Measurements from ENCODE around the gene ANKIB1. TPM values are rescaled to one million over a fixed set of nuclear protein-coding genes. Genes with fewer than 3 reads are reported as not detected.
A peak's percentile ranks its signal among the peaks of the same experiment; 100 is the strongest.

The ANKIB1 gene
- total and polyA plus RNA-seq, 9 of the 15 experiments (the other 6 are each of a cell fraction or from before 2014, with no cell fraction given) = 5.9 to 25.2 (median 16.1) TPM

DNA sequence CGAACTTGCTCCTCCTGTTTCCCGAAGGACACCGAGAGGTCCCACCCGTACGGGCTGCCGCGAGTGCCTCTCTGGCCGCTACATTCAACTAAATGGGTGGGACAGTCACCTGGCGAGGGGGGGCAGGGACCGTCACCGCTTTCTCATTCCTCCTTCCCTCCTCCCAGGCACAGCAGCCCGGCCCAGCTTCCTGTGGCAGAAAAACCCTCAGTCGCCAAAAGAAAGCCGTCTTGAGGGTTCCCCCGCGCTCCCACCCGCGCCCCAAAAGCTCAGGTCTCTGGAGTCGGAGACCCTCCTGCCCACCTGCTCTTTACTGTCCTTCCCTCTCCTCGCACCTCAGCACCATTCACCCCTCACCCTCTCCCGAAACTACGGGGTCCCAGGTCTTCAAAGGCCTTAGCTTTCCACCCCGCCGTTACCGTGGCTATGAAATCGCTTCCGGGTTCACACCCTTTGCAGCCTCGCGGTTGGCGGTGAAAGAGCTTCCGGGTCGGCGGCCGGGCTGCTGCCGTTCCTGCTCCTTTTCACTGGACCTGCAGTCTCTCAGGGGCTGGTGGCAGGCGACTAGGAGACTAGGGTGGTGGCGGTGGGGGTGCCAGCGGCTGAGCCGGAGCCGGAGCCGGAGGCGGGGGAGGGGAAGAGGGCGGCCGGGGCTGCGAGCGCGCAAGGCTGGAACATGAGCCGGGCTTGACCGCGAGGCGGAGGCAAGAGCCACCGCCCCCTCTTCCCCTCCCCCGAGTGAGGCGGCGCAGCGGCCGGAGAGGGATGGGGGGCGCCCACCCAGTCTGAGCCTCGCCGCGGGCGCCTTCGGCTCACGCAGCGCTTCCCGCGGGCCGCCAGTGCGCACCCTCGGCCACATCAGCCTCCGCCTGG is at the start of gene ANKIB1, which contains the start of gene KRIT1 (continued):
- TF ChIP-seq, protein P1, sequence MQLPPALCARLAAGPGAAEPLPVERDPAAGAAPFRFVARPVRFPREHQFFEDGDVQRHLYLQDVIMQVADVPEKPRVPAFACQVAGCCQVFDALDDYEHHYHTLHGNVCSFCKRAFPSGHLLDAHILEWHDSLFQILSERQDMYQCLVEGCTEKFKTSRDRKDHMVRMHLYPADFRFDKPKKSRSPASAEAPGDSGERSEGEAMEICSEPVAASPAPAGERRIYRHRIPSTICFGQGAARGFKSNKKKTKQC (CRISPR knock-in tag; IDR thresholded peaks at IDR 0.05) = peak; percentile 58
- TF ChIP-seq, protein P2, sequence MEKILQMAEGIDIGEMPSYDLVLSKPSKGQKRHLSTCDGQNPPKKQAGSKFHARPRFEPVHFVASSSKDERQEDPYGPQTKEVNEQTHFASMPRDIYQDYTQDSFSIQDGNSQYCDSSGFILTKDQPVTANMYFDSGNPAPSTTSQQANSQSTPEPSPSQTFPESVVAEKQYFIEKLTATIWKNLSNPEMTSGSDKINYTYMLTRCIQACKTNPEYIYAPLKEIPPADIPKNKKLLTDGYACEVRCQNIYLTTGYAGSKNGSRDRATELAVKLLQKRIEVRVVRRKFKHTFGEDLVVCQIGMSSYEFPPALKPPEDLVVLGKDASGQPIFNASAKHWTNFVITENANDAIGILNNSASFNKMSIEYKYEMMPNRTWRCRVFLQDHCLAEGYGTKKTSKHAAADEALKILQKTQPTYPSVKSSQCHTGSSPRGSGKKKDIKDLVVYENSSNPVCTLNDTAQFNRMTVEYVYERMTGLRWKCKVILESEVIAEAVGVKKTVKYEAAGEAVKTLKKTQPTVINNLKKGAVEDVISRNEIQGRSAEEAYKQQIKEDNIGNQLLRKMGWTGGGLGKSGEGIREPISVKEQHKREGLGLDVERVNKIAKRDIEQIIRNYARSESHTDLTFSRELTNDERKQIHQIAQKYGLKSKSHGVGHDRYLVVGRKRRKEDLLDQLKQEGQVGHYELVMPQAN (IDR thresholded peaks at IDR 0.05; ENCODE audit: borderline replicate concordance) = peak; percentile 94
- TF ChIP-seq SMARCE1 (IDR thresholded peaks at IDR 0.05) = no peak
- TF ChIP-seq, protein P3, sequence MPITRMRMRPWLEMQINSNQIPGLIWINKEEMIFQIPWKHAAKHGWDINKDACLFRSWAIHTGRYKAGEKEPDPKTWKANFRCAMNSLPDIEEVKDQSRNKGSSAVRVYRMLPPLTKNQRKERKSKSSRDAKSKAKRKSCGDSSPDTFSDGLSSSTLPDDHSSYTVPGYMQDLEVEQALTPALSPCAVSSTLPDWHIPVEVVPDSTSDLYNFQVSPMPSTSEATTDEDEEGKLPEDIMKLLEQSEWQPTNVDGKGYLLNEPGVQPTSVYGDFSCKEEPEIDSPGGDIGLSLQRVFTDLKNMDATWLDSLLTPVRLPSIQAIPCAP (CRISPR knock-in tag; IDR thresholded peaks at IDR 0.05; ENCODE audit: borderline replicate concordance) = peak; percentile 90
- TF ChIP-seq TCF3 (CRISPR knock-in tag; IDR thresholded peaks at IDR 0.05) = no peak; the same call in 1 of the 2 replicates
- TF ChIP-seq, protein P4, sequence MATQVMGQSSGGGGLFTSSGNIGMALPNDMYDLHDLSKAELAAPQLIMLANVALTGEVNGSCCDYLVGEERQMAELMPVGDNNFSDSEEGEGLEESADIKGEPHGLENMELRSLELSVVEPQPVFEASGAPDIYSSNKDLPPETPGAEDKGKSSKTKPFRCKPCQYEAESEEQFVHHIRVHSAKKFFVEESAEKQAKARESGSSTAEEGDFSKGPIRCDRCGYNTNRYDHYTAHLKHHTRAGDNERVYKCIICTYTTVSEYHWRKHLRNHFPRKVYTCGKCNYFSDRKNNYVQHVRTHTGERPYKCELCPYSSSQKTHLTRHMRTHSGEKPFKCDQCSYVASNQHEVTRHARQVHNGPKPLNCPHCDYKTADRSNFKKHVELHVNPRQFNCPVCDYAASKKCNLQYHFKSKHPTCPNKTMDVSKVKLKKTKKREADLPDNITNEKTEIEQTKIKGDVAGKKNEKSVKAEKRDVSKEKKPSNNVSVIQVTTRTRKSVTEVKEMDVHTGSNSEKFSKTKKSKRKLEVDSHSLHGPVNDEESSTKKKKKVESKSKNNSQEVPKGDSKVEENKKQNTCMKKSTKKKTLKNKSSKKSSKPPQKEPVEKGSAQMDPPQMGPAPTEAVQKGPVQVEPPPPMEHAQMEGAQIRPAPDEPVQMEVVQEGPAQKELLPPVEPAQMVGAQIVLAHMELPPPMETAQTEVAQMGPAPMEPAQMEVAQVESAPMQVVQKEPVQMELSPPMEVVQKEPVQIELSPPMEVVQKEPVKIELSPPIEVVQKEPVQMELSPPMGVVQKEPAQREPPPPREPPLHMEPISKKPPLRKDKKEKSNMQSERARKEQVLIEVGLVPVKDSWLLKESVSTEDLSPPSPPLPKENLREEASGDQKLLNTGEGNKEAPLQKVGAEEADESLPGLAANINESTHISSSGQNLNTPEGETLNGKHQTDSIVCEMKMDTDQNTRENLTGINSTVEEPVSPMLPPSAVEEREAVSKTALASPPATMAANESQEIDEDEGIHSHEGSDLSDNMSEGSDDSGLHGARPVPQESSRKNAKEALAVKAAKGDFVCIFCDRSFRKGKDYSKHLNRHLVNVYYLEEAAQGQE (IDR thresholded peaks at IDR 0.05; ENCODE audit: borderline replicate concordance) = no peak
- TF ChIP-seq, protein P4 (CRISPR knock-in tag; IDR thresholded peaks at IDR 0.05; ENCODE audit: low read depth) = 0 out of 2 replicates have a peak, but pooled peaks have one; percentile 5
- TF ChIP-seq DLX4 (CRISPR knock-in tag; IDR thresholded peaks at IDR 0.05) = no peak
- TF ChIP-seq FOXK2 (conservative IDR thresholded peaks at IDR 0.05 in 1 of 2, IDR thresholded peaks at IDR 0.05 in 1 of 2; ENCODE audit: low read depth in 2 of 2) = peak; percentile 63 to 70; a peak in 2 of 4 replicates
- TF ChIP-seq ZNF232 (CRISPR knock-in tag; IDR thresholded peaks at IDR 0.05) = no peak
- TF ChIP-seq LARP7 (IDR thresholded peaks at IDR 0.05) = peak; percentile 41; the same call in 1 of the 2 replicates

Measured in K562 (cell line).